H9 (cell line): ENCODE measurements around the gene NOP58. TPM values are rescaled to one million over a fixed set of nuclear protein-coding genes. Genes with fewer than 3 reads are reported as not detected.

ENCODE experiments used
- DNase-seq: peaks from one replicate; pipeline ENCODE4 v3.0.0-alpha.2; 2017
- H2AFZ ChIP-seq: one replicate; pipeline ENCODE4 v1.6.1; 2013; ENCODE audit warnings: mild to moderate bottlenecking, low read length, control low read depth, moderate library complexity
- H2AK5ac ChIP-seq: 2 replicates; pipeline ENCODE4 v1.6.1; 2013; ENCODE audit warnings: low read length, control low read depth, mixed read lengths; ENCODE audit not compliant: insufficient read length
- H2BK120ac ChIP-seq: one replicate; pipeline ENCODE4 v1.6.1; 2013; ENCODE audit warnings: low read depth, mild to moderate bottlenecking, low read length, control low read depth, inconsistent platforms; ENCODE audit not compliant: poor library complexity, severe bottlenecking
- H2BK12ac ChIP-seq: 2 replicates; pipeline ENCODE4 v1.6.1; 2013; ENCODE audit warnings: low read length, control low read depth, mixed read lengths, low read depth; ENCODE audit not compliant: insufficient read length
- H2BK15ac ChIP-seq: 2 replicates; pipeline ENCODE4 v1.6.1; 2013; ENCODE audit warnings: low read depth, low read length, control low read depth
- H2BK20ac ChIP-seq: one replicate; pipeline ENCODE4 v1.6.1; 2013; ENCODE audit warnings: low read depth, mild to moderate bottlenecking, low read length, control low read depth, inconsistent platforms; ENCODE audit not compliant: poor library complexity, severe bottlenecking
- H2BK5ac ChIP-seq: 2 replicates; pipeline ENCODE4 v1.6.1; 2013; ENCODE audit warnings: low read length, control low read depth, mixed read lengths; ENCODE audit not compliant: insufficient read length
- H3K14ac ChIP-seq: 2 replicates; pipeline ENCODE4 v1.6.1; 2013; ENCODE audit warnings: low read length, control low read depth; ENCODE audit not compliant: insufficient read depth
- H3K18ac ChIP-seq: 2 replicates; pipeline ENCODE4 v1.6.1; 2013; ENCODE audit warnings: low read depth, mild to moderate bottlenecking, mixed read lengths, low read length, control low read depth; ENCODE audit not compliant: insufficient read length
- H3K23ac ChIP-seq: 2 replicates; pipeline ENCODE4 v1.6.1; 2013; ENCODE audit warnings: low read length, control low read depth, mixed read lengths, low read depth; ENCODE audit not compliant: insufficient read length
- H3K23me2 ChIP-seq: 2 replicates; pipeline ENCODE4 v1.6.1; 2013; ENCODE audit warnings: low read depth, mild to moderate bottlenecking, mixed read lengths, low read length, control low read depth; ENCODE audit not compliant: insufficient read length, poor library complexity, severe bottlenecking
- H3K27ac ChIP-seq: 2 replicates; pipeline ENCODE4 v1.5.1; 2013; ENCODE audit warnings: low read length, control low read depth, mixed read lengths, low read depth; ENCODE audit not compliant: insufficient read length
- H3K27me3 ChIP-seq: 2 replicates; pipeline ENCODE4 v1.6.1; 2013; ENCODE audit warnings: low read length, control low read depth, inconsistent platforms; ENCODE audit not compliant: insufficient read depth
- H3K4ac ChIP-seq: 2 replicates; pipeline ENCODE4 v1.6.1; 2013; ENCODE audit warnings: low read depth, mild to moderate bottlenecking, control low read depth, inconsistent platforms, low read length, moderate library complexity
- H3K4me1 ChIP-seq: 2 replicates; pipeline ENCODE4 v1.6.1; 2013; ENCODE audit warnings: low read length, control low read depth, inconsistent platforms; ENCODE audit not compliant: insufficient read depth
- H3K4me2 ChIP-seq: 2 replicates; pipeline ENCODE4 v1.6.1; 2013; ENCODE audit warnings: low read length, control low read depth, mixed read lengths; ENCODE audit not compliant: insufficient read length, insufficient read depth
- H3K56ac ChIP-seq: 2 replicates; pipeline ENCODE4 v1.6.1; 2013; ENCODE audit warnings: low read depth, mild to moderate bottlenecking, mixed read lengths, low read length, control low read depth; ENCODE audit not compliant: insufficient read length
- H3K79me1 ChIP-seq: 2 replicates; pipeline ENCODE4 v1.6.1; 2013; ENCODE audit warnings: low read depth, mild to moderate bottlenecking, moderate library complexity, low read length, control low read depth, inconsistent platforms; ENCODE audit not compliant: insufficient read depth, poor library complexity, severe bottlenecking
- H3K79me2 ChIP-seq: 2 replicates; pipeline ENCODE4 v1.6.1; 2013; ENCODE audit warnings: low read length, control low read depth, inconsistent platforms; ENCODE audit not compliant: insufficient read depth
- H3K9ac ChIP-seq: 2 replicates; pipeline ENCODE4 v1.6.1; 2013; ENCODE audit warnings: low read length, control low read depth, mixed read lengths; ENCODE audit not compliant: insufficient read length; ENCODE audit errors: extremely low read depth
- H3K9me3 ChIP-seq: one replicate; pipeline ENCODE4 v1.6.1; 2013; ENCODE audit warnings: low read depth, low read length, inconsistent platforms; ENCODE audit not compliant: control insufficient read depth
- H3T11ph ChIP-seq: one replicate; pipeline ENCODE4 v1.6.1; 2013; ENCODE audit warnings: mild to moderate bottlenecking, low read length, control low read depth, inconsistent platforms
- H4K20me1 ChIP-seq: one replicate; pipeline ENCODE4 v1.6.1; 2013; ENCODE audit not compliant: control insufficient read depth, insufficient read length, insufficient read depth
- H4K5ac ChIP-seq: 2 replicates; pipeline ENCODE4 v1.6.1; 2013; ENCODE audit warnings: low read depth, mild to moderate bottlenecking, mixed read lengths, low read length, control low read depth; ENCODE audit not compliant: insufficient read length
- H4K8ac ChIP-seq: replicated peaks from 2 replicates; pipeline ENCODE4 v1.6.1; 2013; ENCODE audit warnings: low read length, control low read depth, mixed read lengths, low read depth; ENCODE audit not compliant: insufficient read length
- H4K91ac ChIP-seq: 2 replicates; pipeline ENCODE4 v1.6.1; 2013; ENCODE audit warnings: low read depth, mild to moderate bottlenecking, moderate library complexity, mixed read lengths, low read length, control low read depth; ENCODE audit not compliant: insufficient read length
- H3K27ac Mint-ChIP-seq, 3 experiments: 2 replicates in 2 of 3; 3 replicates in 1 of 3; pipeline ENCODE4 v1.8.0; 2020 to 2021; ENCODE audit warnings: mixed read lengths in 3 of 3, mild to moderate bottlenecking in 1 of 3, moderate library complexity in 1 of 3
- H3K27me3 Mint-ChIP-seq: 2 replicates; pipeline ENCODE4 v1.8.0; 2021; ENCODE audit warnings: low read depth, mild to moderate bottlenecking, moderate library complexity, mixed read lengths
- H3K36me3 Mint-ChIP-seq, 3 experiments: 2 replicates in 2 of 3; 3 replicates in 1 of 3; pipeline ENCODE4 v1.8.0; 2020 to 2021; ENCODE audit warnings: low read depth in 3 of 3, mixed read lengths in 3 of 3; ENCODE audit not compliant: insufficient read depth in 1 of 3
- H3K4me1 Mint-ChIP-seq, 2 experiments: 2 replicates each; pipeline ENCODE4 v1.8.0; 2020; ENCODE audit warnings: mixed read lengths in 2 of 2
- H3K4me3 Mint-ChIP-seq, 2 experiments: 2 replicates in 1 of 2; 3 replicates in 1 of 2; pipeline ENCODE4 v1.8.0; 2020 to 2021; ENCODE audit warnings: mild to moderate bottlenecking in 2 of 2, mixed read lengths in 2 of 2, moderate library complexity in 1 of 2
- H3K9me3 Mint-ChIP-seq, 2 experiments: 2 replicates in 1 of 2; 3 replicates in 1 of 2; pipeline ENCODE4 v1.8.0; 2020; ENCODE audit warnings: mild to moderate bottlenecking in 2 of 2, mixed read lengths in 2 of 2, moderate library complexity in 1 of 2
- WGBS: extraction: QIAGEN DNeasy Blood & Tissue Kit; methylation state at CpG from one replicate; pipeline ENCODE4 v1.1.7; 2013; ENCODE audit warnings: missing lambda C conversion rate, low lambda C conversion rate, mixed read lengths; ENCODE audit not compliant: insufficient read length; ENCODE audit errors: extremely low coverage; 5-methylcytosine and 5-hydroxymethylcytosine counted together
- total RNA-seq: library from RNA; stranded (reverse); gene quantifications from 2 replicates; pipeline ENCODE4 v1.2.1, GENCODE V29; 2021
- TF ChIP-seq, protein P1 (sequence below): fragments of 200-600 bp; sonication (generic); conservative IDR thresholded peaks from 3 replicates; pipeline ENCODE4 v1.8.0; 2021; ENCODE audit warnings: antibody characterized with exemption, mild to moderate bottlenecking

The NOP58 gene
- total RNA-seq, 1 experiment from 2014 or later: 168 TPM

DNA sequence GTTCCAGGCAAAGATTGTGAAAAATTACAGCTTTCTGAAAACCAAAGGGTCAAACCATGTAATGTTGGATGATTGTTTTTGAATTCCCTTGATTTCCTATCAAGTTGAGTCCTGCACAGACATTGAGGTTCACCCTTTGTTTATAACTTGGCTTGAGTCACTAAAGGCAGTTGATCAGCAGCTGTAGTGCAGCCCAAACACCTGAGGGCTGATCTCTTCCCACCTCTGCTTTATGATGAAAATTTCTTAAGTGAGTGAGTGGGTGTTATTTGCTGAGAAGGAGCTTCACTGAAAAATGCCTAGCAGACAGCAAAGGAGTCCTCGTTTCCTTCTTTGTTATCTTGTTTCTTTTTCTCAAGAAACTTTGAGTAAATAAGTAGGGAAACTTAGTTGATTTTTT lies 78.6 kb downstream of the NOP58 start:
- Mint-ChIP-seq H3K27ac (peak overlapping the region in 2 of 3 experiments; percentile 50 to 84; a peak in 4 of 7 replicates), H3K9me3 (peaks cover 0 to 2% of the 10 kb centered on the region in 2 experiments; a peak in 1 of 5 replicates), H3K27me3 (no peaks in the 10 kb centered on the region), H3K36me3 (no peaks in the 10 kb centered on the region; a peak in 1 of 7 replicates), H3K4me3 (no peak overlapping the region), H3K4me1 (peaks cover 7 to 11% of the 10 kb centered on the region in 2 experiments)
- no peak overlapping the region for H2BK15ac ChIP-seq
- H2BK5ac ChIP-seq: no peak overlapping the region
- no peak overlapping the region for H3K23ac ChIP-seq
- no peaks in the 10 kb centered on the region for H3K9me3 ChIP-seq
- H3K4me1 ChIP-seq: no peaks in the 10 kb centered on the region
- no peaks in the 10 kb centered on the region for H3K27me3 ChIP-seq
- no peaks in the 10 kb centered on the region for H3K79me2 ChIP-seq
- no peak overlapping the region for H3K56ac ChIP-seq
- H2BK20ac ChIP-seq: no peak overlapping the region
- H3K27ac ChIP-seq: no peak overlapping the region
- H3K79me1 ChIP-seq: no peaks in the 10 kb centered on the region
- no peak overlapping the region for H3K4ac ChIP-seq
- no peak for DNase-seq
- H3T11ph ChIP-seq: no peak overlapping the region
- H2BK120ac ChIP-seq: no peak overlapping the region
- no peak overlapping the region for H3K9ac ChIP-seq
- no peak overlapping the region for H4K5ac ChIP-seq
- no peak overlapping the region for H4K8ac ChIP-seq
- no peak overlapping the region for H2BK12ac ChIP-seq
- H4K20me1 ChIP-seq: no peaks in the 10 kb centered on the region
- no CpG with 5 or more reads among the region's 1 CpG for WGBS
- H3K4me2 ChIP-seq: no peak overlapping the region
- TF ChIP-seq, protein P1, sequence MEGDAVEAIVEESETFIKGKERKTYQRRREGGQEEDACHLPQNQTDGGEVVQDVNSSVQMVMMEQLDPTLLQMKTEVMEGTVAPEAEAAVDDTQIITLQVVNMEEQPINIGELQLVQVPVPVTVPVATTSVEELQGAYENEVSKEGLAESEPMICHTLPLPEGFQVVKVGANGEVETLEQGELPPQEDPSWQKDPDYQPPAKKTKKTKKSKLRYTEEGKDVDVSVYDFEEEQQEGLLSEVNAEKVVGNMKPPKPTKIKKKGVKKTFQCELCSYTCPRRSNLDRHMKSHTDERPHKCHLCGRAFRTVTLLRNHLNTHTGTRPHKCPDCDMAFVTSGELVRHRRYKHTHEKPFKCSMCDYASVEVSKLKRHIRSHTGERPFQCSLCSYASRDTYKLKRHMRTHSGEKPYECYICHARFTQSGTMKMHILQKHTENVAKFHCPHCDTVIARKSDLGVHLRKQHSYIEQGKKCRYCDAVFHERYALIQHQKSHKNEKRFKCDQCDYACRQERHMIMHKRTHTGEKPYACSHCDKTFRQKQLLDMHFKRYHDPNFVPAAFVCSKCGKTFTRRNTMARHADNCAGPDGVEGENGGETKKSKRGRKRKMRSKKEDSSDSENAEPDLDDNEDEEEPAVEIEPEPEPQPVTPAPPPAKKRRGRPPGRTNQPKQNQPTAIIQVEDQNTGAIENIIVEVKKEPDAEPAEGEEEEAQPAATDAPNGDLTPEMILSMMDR: no peak
- H3K18ac ChIP-seq: no peak overlapping the region
- no peak overlapping the region for H2AFZ ChIP-seq
- H4K91ac ChIP-seq: no peak overlapping the region
- H3K23me2 ChIP-seq: no peaks in the 10 kb centered on the region
- H2AK5ac ChIP-seq: no peak overlapping the region
- H3K14ac ChIP-seq: no peak overlapping the region
